ENCODE measurements around the gene MND1.

- TF ChIP-seq CTCF (conservative IDR thresholded peaks at IDR 0.05; ENCODE audit: low read length) = peak; percentile 49
- TF ChIP-seq EZH2phosphoT487 (IDR thresholded peaks at IDR 0.05; ENCODE audit: borderline replicate concordance, low read depth, low read length) = no peak
These were observed 94.6 kb downstream of the MND1 start for GRCh38 chr4:153438916-153439756.

All from OCI-LY7 (cell line).